ENCODE measurements around the gene MYO15A. TPM values are rescaled to one million over a fixed set of nuclear protein-coding genes. Genes with fewer than 3 reads are reported as not detected.

Gene MYO15A
- 2.5 TPM for total RNA-seq

GRCh38 chr17:18108401-18109312 lies at the start of gene MYO15A:
Gene MYO15A (plus strand): TSS chr17:18108756. CDS start chr17:18118801, 10,045 bp downstream.

GRCh38 chr17:18087610-18088491 lies 20.7 kb upstream of the MYO15A start, which contains the start of gene DRG2:
Gene DRG2 (plus strand): TSS chr17:18087948. CDS start chr17:18088024, 76 bp downstream.

GRCh38 chr17:18183334-18184142 lies 75.0 kb downstream of the MYO15A start, which contains the start of gene ALKBH5:
Gene ALKBH5 (plus strand): TSS chr17:18183828. CDS start chr17:18184244, 416 bp downstream.

GRCh38 chr17:18225121-18225641 lies 116.6 kb downstream of the MYO15A start, which contains the start of gene LLGL1:
Gene LLGL1 (plus strand): TSS chr17:18225635. CDS start chr17:18225683, 48 bp downstream.

Other genes starting within 250 kb of the MYO15A start
- 47.3 TPM for gene TOM1L2, start 136.4 kb upstream of the MYO15A start, total RNA-seq
- gene DRC3, start 135.9 kb upstream of the MYO15A start, total RNA-seq: 5.1 TPM
- gene ATPAF2, start 69.6 kb upstream of the MYO15A start, total RNA-seq: 33.9 TPM
- gene GID4, start 69.3 kb upstream of the MYO15A start, total RNA-seq: 11.1 TPM
- gene DRG2, start 20.8 kb upstream of the MYO15A start, total RNA-seq: 18.5 TPM
- gene ALKBH5, start 75.1 kb downstream of the MYO15A start, total RNA-seq: 84.2 TPM
- 46.4 TPM for gene LLGL1, start 116.9 kb downstream of the MYO15A start, total RNA-seq
- 63.9 TPM for gene FLII, start 150.0 kb downstream of the MYO15A start, total RNA-seq
- gene MIEF2, start 151.9 kb downstream of the MYO15A start, total RNA-seq: 21.7 TPM
- gene TOP3A, start 206.2 kb downstream of the MYO15A start, total RNA-seq: 32.5 TPM
- gene SMCR8, start 206.5 kb downstream of the MYO15A start, total RNA-seq: 14.5 TPM